H7 (cell line): Measurements from ENCODE around the gene CUX1. TPM values are rescaled to one million over a fixed set of nuclear protein-coding genes. Genes with fewer than 3 reads are reported as not detected.

Source experiments
- DNase-seq: peaks from one replicate; pipeline ENCODE4 v3.0.0; 2012
- H3K27me3 ChIP-seq: 2 replicates; pipeline ENCODE4 v1.6.0; 2011; ENCODE audit warnings: mild to moderate bottlenecking, low read length; ENCODE audit not compliant: control insufficient read depth, insufficient read depth
- H3K36me3 ChIP-seq: replicated peaks from 2 replicates; pipeline ENCODE4 v1.5.1; 2011; ENCODE audit warnings: low read length; ENCODE audit not compliant: control insufficient read depth, insufficient read depth
- H3K4me3 ChIP-seq: 2 replicates; pipeline ENCODE4 v1.5.1; 2011; ENCODE audit warnings: low read depth, mild to moderate bottlenecking, control low read depth, low read length, moderate library complexity; ENCODE audit not compliant: insufficient read depth
- total RNA-seq: library from RNA; depleted of rRNA; stranded (reverse); fragments of >200 nt; shearing (Covaris generic); gene quantifications from 2 replicates; pipeline ENCODE4 v1.2.3, GENCODE V29; 2014

CUX1 gene
- total RNA-seq, 1 experiment from 2014 or later = 28.2 TPM

DNA sequence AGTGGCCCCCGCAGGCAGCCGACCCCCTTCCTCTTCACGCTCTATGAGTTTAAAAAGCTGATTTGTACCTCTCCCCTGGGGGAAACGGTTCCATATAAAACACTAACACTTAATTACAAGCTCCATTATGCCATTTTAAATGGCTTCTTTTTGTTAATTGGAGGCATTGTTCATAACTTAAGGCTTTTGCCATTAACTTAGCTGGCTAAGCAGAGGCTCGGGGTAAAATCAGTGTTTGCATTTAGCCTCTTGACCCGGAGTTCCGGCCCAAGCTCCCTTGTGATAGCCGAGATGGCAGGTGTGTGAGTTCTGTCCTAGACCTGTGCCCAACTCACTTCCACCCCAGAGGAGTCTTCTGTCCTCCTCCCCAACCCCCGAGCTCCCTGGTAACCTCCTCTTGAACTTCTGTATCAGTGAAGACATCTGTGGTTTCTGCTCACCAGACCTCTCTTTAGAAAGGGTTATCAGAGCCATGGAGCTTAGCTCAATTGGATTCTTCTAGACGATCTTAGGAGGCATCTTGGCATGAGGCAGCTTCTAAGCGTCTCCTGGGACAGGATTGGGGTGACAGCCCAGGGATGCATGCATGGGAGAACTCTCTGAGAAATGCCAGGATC is 435.0 kb downstream of the CUX1 start:
- H3K4me3 ChIP-seq = no peak overlapping the region
- no peaks in the 10 kb centered on the region for H3K36me3 ChIP-seq
- no peak for DNase-seq
- no peaks in the 10 kb centered on the region for H3K27me3 ChIP-seq

DNA sequence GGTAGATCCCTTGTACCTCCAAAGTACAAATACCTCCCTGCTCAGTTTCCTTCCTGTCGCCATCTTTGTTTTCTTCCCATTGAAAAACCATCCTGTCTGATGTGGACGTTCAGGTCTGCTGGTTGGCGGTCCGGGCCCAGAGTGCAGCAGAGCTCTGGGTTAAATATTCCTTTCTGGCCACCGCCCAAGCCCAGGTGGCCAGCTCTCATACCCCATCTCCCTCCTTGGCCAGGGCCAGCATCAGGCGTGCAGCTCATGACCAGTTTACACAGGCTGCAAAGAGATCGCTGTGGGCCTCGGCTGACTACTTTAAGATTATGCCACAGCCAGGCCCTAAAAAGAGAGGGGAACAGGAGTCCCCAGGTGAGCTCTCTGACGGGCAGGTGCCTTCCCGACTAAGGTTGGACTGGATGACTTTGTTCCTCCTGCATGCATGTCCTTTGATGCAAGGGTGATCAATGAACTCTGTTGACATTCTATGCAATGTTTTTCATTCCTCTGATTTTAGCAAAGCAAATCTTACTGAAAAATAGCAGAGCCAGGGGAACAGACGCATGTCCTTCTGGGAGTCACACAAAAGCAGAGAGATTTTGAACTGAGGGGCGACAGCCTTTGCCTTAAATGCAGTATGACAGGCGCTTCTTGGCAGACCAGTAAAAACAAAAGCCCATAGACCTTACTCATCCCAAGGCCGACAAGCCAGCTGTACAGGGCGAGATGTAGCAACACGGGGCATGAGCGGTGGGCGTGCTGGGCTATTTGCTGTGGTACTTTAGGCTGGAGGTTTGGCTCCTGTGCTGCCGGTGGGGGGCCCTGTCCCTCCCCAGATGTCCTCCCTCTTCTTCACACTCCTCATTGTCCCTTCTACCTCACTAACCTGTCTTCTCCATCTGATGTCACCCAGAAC is 435.9 kb downstream of the CUX1 start:
- DNase-seq = no peak
- no peaks in the 10 kb centered on the region for H3K36me3 ChIP-seq
- no peaks in the 10 kb centered on the region for H3K27me3 ChIP-seq
- no peak overlapping the region for H3K4me3 ChIP-seq

DNA sequence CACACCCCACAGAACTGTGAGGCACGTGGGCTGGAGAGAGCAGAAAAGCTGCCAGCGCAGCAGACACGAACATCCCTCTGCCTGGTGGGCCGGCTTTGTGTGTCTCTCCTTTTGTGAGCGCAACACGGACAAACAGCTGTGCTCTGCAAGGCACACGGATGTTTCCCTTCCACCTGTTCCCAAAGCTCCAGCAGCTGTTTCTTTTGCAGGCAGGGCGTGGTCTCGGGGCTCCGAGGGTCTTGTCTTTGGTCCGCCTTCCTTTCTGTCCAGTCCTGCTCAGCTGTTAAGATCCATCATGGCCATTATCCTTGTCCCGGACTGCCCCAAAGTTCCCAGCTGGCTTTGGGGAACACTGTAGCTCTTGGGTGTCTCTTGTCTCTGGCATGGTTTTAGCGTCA is 436.5 kb downstream of the CUX1 start:
- H3K36me3 ChIP-seq = no peaks in the 10 kb centered on the region
- DNase-seq = no peak
- H3K4me3 ChIP-seq = no peak overlapping the region
- H3K27me3 ChIP-seq = no peaks in the 10 kb centered on the region

DNA sequence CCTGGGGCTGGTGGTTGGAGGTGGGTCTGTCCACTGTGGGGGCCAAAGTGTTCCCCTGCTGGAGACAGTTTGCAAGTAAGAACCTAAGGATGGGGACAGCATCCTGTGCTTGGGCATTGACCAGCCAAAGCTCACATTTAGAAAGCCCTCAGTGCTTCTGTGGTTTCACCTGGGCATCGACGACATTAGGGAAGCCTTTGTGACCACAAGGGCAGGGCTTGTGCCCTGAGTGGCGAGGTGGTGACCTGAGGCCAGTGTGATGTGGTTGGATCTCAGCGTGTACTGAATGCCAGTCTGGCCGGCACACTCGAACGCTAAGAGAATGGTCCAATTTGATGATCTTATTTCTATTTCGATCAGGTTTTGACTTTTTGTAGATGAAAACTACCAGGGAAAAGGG is 437.1 kb downstream of the CUX1 start:
- Histone ChIP-seq H3K27me3 (no peaks in the 10 kb centered on the region), H3K36me3 (no peaks in the 10 kb centered on the region), H3K4me3 (no peak overlapping the region)
- DNase-seq = no peak

DNA sequence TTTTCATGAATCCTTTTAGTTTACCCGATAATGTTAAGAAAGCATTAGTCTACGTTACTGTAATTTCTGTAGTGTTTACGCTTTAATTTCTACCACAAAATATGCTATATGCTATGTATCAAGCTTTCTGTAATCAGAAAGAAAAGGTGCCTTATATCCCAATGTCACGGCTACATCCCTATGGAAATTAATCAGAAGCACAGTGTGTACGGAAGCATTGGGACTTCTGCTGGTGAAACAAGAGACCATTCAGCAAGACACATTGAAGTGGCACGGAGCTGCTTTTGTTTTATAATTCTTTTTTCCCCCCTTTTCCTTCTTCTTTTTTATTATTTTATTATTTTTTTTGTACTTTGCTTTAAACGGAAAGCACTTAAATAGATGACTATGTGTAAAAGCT is 438.1 kb downstream of the CUX1 start:
- H3K36me3 ChIP-seq = no peaks in the 10 kb centered on the region
- H3K4me3 ChIP-seq = no peak overlapping the region
- H3K27me3 ChIP-seq = no peaks in the 10 kb centered on the region
- DNase-seq = no peak

DNA sequence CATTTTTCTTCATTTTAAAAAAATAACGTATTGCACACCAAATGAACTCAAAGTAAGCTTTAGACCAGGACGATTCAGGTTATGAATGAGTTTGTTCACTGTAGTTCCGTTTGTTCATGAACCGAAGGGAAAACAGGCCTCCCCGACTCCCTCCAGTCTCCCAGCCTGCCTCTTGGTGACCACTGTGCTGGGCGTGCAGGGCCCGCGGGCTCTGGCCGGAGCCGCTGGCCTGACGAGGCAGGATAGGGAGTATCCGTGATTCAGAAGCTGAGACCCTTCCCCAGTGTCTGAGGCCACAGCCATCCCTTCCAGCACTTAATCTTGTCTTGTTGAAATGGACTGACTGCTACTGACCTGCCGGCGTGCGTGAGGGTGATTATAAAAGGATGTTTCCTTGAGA is 438.5 kb downstream of the CUX1 start:
- no peaks in the 10 kb centered on the region for H3K36me3 ChIP-seq
- no peaks in the 10 kb centered on the region for H3K27me3 ChIP-seq
- no peak overlapping the region for H3K4me3 ChIP-seq
- DNase-seq = no peak

DNA sequence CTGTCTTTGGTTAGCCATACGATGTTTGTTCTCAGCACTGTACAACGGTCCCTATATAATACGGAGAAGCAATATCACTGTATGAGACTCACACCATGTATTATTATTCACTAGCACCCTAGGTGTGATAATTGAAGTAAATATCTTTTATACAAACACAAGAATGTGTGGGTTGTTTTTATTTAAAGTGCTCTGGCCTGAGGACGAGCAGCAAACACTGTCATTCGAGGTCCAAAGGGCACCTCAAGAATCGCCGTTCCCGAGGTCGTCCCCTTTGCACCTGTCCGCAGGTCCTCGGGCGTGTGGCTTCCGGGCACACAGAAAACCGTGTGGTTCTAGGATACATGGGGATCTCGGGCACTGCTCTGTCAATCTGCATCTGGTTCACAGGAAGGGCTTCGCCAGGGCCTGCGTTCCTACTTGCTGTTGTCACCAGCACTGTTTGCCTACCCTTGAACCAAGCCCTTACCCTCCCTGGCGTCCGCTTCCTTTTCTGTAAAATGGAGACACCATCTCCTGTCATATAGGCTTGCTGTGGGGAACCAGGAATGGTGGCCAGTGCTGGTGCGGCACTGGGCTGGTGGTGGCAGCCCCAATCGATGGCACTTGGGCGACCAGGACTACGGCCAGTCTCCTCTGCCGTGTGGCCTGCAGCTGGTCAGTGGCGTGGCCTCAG is 440.8 kb downstream of the CUX1 start:
- Histone ChIP-seq H3K36me3 (no peaks in the 10 kb centered on the region), H3K27me3 (no peaks in the 10 kb centered on the region), H3K4me3 (no peak overlapping the region)
- no peak for DNase-seq

DNA sequence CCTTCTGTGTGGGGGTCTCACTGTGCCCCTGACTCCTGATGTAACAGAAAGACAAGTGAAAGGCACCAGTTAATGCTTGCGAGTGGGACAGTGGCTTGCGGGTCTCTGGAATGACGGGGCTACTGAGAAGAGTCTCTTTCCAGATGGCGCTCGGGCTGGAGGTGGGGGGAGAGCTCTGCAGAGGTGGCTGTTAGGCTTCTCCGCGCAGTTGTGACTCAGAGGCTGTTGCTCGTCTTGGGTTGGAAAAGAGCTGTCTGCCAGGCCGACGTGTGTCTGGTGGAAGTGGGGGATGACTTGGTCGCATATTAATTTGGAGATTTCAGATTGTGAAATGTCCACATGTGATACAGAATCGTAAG is 441.3 kb downstream of the CUX1 start:
- Histone ChIP-seq H3K36me3 (no peaks in the 10 kb centered on the region), H3K27me3 (no peaks in the 10 kb centered on the region), H3K4me3 (no peak overlapping the region)
- DNase-seq = no peak

DNA sequence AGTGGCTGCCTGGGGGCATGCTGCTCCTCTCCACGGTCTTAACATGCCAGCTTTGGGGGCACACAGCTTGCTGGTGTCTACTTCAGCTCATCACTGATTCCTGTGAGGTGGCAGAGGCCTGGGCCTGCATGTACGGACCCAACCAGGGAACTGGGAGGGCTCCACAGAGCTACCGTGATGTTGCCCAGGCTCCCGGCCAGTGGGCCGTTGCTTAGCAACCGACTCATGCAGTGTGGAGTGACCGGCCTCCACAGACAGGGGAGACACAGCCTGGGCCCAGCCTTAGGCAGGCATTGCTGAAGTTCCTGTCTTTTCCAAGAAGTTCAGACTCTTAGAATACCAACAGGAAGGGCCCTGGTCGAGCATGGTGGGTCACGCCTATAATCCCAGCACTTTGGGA is 443.4 kb downstream of the CUX1 start:
- no peak overlapping the region for H3K4me3 ChIP-seq
- DNase-seq = peak; percentile 72
- H3K27me3 ChIP-seq = no peaks in the 10 kb centered on the region
- H3K36me3 ChIP-seq = no peaks in the 10 kb centered on the region

DNA sequence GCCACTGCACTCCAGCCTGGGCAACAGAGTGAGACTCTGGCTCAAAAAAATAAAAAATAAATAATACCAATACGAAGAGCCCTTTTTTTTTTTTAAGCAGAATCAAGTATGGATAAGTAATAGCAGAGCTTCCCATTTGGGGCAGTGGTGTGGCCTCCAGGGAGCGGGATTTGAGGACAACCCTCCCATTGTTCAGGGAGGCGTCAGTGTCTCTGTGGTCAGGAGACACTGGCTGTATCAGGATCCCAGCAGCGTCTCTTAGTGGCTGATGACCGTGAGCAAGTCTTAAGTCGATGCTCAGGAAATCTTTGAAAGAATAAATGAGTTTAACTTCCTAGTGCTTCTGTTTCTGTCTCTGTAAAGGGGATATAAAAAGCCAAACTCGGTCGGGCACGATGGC is 444.0 kb downstream of the CUX1 start:
- no peak for DNase-seq
- no peaks in the 10 kb centered on the region for H3K36me3 ChIP-seq
- H3K27me3 ChIP-seq = no peaks in the 10 kb centered on the region
- H3K4me3 ChIP-seq = no peak overlapping the region

DNA sequence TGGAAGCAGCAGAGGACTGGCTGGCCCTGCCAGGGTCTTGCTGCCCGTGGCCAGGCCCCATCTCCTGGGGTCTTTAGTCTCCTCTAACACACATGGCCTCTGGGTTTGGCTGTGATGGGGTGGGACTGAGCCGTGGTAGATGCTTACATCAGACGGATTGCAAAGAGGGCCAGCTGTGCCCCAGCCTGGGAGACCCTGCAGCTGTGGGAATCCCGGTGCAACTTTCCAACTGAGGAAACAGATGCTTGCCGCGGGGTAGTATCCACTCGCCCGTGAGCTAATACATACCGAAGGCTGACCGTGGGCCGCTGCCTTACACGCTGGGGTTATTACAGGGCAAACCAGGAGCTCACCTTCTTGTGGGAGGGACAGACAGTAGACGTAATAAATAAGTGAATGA is 445.1 kb downstream of the CUX1 start:
- H3K27me3 ChIP-seq = no peaks in the 10 kb centered on the region
- DNase-seq = no peak
- no peak overlapping the region for H3K4me3 ChIP-seq
- no peaks in the 10 kb centered on the region for H3K36me3 ChIP-seq

DNA sequence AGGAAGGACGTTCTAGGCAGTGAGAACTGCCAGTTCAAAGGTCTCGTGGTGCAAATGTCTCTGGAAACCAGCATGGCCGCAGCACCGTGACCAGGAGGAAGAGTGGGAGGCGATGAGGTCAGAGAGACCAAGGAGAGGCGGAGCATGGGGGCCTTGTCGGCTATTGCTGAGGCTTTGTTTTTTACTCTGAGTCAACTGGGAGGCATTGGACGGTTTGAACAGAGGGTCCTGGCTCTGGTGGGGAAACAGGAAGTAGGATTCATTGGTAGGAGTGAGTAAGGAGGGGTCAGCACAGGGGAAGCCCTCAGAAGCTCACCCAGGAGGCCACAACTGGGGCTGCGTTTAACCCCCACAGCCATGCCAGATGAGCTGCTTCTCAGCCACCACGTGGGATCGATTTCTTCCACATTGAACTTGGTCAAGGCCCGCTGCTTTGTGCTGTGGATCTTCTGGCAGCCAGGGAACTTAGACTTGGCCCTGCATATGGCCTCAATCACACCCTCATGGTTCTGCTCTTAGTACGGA is 447.0 kb downstream of the CUX1 start:
- H3K4me3 ChIP-seq = no peak overlapping the region

DNA sequence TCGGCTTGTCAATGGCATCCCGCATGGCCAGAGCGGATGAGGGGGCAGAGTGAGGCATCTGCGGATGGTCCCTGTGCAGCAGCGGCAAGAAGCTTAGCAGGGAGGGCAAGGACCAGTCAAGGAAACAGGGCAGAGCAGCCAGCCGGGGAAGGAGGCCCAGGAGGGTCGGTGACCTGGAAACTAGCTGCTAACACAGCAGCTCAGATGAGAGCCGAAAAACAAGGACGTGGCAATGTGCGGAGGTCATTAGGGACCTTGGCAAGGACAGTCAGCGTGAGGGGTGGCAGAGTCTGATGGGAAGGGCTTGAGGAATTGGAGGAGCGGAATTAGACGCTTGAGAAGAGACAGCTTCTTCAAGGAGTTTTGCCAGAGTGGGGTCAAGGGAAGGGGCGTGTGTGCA is 449.1 kb downstream of the CUX1 start:
- DNase-seq = no peak
- Histone ChIP-seq H3K36me3 (no peaks in the 10 kb centered on the region), H3K27me3 (no peaks in the 10 kb centered on the region), H3K4me3 (no peak overlapping the region)

More for the DNA sequence above, 447.0 kb downstream of the CUX1 start:
- no peaks in the 10 kb centered on the region for H3K27me3 ChIP-seq
- no peak for DNase-seq
- H3K36me3 ChIP-seq = no peaks in the 10 kb centered on the region

DNA sequence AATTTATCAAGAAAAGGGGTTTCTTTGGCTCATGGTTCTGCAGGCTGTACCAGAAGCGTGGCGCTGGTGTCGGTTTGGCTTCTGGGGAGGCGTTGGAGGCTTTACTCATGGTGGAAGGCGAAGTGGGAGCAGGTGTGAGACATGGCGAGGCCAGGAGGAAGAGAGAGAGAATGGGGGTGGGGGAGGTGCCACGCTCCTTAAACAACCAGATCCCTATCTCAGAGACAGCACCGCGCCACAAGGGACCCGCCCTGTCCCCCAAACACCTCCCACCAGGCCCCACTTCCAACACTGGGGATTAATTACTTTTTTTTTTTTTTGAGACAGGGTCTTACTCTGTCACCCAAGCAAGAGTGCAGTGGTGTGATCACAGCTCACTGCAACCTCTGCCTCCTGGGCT is 451.2 kb downstream of the CUX1 start:
- no peak overlapping the region for H3K4me3 ChIP-seq
- H3K27me3 ChIP-seq = no peaks in the 10 kb centered on the region
- H3K36me3 ChIP-seq = no peaks in the 10 kb centered on the region
- DNase-seq = no peak
